OCI-LY1 (cell line): ENCODE measurements around the gene KCTD20.

Experiments
- CTCF ChIP-seq: fragments of 200-600 bp; sonication (generic), shearing (Covaris generic); IDR thresholded peaks from 2 replicates; pipeline ENCODE4 v1.5.1; 2017; ENCODE audit warnings: mild to moderate bottlenecking, antibody characterized with exemption, low read length, moderate library complexity, mixed read lengths
- EZH2 ChIP-seq: fragments of 200-600 bp; sonication (generic), shearing (Covaris generic); IDR thresholded peaks from 2 replicates; pipeline ENCODE4 v1.8.0; 2017; ENCODE audit warnings: borderline replicate concordance, mixed run types, mild to moderate bottlenecking, antibody characterized with exemption, low read length, moderate library complexity, mixed read lengths

GRCh38 chr6:36413489-36414480, 29.0 kb upstream of the KCTD20 start:
- TF ChIP-seq CTCF (no peak), EZH2 (no peak)
